NCI-H524 (cell line): ENCODE data around the gene NBEAL1.
A peak's percentile ranks its signal among the peaks of the same experiment; 100 is the strongest.
"Not testable (repeated sequence)": the region's sequence is repeated elsewhere in the genome, so short reads cannot be mapped to it uniquely, and the experiment has no call there.

Source experiments
- DNase-seq, 2 experiments: peaks; one replicate each; lab custom pipeline; 2025; lab: John Stamatoyannopoulos, UW

Gene NBEAL1

DNA sequence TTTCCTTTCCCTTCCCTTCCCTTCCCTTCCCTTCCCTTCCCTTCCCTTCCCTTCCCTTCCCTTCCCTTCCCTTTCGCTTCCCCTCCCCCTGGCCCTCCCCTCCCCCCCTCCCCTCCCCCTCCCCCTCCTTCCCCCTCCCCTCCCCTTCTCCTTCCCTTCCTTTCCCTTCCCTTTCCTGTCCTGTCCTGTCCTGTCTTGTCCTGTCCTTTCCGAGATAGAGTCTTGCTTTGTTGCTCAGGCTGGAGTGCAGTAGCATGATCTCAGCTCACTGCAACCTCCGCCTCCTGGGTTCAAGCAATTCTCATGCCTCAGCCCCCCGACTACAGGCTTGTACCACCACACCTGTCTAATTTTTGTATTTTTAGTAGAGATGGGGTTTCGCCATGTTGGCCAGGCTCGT is 24.5 kb downstream of the NBEAL1 start:
- not testable (repeated sequence) for DNase-seq

- no peak for DNase-seq
These were observed 26.4 kb downstream of the NBEAL1 start for GRCh38 chr2:203040966-203041521.

GRCh38 chr2:203042178-203042577 is 27.5 kb downstream of the NBEAL1 start:
- no peak for DNase-seq

- DNase-seq: no peak
These were observed 28.6 kb downstream of the NBEAL1 start for GRCh38 chr2:203043226-203043625.

GRCh38 chr2:203045867-203046266 is 31.2 kb downstream of the NBEAL1 start:
- DNase-seq: no peak

DNA sequence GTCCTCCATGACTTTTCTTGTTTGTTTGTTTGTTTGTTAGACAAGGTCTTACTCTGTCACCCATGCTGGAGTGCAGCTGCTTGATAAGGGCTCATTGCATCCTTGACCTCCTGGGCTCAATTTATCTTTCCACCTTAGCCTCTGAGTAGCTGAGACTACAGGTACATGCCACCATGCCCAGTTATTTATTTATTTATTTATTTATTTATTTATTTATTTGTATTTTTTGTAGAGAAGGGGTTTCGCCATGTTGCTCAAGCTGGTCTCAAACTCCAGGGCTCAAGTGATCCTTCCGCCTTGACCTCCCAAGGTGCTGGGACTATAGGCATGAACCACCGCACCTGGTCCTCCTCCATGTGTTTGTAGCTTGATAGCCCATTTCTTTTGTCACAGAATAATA is 37.9 kb downstream of the NBEAL1 start:
- no peak for DNase-seq

DNA sequence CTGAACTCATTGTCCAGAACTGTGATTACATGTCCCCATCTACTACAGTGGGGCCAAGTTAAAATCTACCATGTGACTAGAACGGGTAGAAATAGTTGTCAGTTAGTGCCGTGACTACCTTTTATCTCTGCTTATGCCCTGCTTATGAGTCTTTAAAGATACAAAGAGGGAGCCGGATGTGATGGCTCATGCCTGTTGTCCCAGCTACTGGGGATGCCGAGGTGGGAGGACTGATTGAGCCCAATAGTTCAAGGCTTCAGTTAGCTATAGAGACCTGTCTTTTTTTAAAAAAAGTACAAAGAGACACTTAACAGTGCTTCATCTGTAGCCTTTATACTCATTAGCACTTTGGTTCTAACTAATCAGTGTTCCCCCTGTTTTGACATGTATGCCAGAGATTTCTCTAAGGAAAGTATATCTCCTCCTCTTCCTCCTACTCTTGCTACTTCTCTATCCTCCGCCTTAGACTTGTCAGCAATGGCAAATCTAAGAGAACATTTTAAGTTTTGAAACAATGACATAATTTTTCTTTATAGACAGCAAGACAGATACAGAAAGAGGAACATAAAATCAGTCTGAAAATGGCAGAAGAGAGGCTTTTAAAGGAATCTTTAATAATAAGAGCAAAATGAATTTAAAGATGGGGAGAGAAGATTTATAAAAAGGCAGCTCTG is 45.0 kb downstream of the NBEAL1 start:
- DNase-seq: no peak

DNA sequence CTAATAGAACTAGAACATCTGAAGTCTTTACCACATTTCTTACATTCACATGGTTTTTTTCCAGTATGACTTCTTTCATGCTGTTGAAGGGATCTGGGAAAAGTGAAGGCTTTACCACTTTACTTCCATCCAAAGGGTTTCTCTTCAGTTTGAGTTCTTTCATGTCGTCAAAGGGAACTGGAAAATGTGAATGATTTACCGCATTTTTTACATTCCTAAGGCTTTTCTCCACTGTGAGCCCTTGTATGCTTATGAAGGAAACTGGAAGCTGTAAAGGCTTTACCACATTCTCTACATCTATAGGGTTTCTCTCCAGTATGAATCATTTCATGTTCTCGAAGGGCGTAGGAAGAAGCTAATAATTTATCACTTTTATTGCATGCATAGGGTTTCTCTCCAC is 46.7 kb downstream of the NBEAL1 start:
- DNase-seq: no peak

DNA sequence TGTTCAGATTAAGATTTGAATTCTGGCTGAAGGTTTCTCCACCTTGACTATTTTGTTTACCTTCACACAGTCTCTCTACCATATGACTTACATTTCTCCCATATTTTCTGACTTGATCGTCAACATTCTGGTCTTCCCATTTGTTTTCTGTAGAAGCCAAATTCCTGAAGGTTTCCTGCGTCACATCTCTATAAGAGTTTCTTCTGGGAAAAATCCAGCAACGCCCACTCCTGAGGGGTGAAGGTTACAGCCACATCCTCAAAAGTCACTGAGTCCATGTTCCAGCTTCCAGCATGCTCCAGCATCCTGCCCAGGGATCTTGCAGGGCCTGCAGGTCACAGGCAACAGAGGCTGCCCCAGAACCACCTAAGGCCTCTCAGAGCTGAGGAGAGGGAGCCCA is 47.5 kb downstream of the NBEAL1 start:
- DNase-seq: no peak

DNA sequence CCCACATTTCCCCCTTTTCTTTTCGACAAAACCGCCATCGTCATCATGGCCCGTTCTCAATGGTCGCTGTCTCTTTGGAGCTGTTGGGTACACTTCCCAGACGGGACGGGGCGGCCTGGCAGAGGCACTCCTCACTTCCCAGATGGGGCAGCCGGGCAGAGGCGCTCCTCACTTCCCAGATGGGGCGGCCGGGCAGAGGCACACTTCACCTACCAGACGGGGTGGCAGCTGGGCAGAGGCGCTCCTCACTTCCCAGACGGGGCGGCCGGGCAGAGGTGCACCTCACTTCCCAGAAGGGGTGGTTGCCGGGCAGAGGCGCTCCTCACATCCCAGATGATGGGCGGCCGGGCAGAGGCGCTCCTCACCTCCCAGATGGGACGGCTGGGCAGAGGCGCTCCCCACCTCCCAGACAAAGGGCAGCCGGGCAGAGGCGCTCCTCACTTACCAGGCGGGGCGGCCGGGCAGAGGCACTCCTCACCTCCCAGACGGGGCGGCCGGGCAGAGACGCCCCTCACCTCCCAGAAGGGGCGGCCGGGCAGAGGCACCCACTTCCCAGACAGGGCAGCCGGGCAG is 51.9 kb downstream of the NBEAL1 start:
- DNase-seq: not testable (repeated sequence)

GRCh38 chr2:203070701-203071100 is 56.0 kb downstream of the NBEAL1 start:
- DNase-seq: no peak

GRCh38 chr2:203071148-203071547 is 56.5 kb downstream of the NBEAL1 start:
- DNase-seq: no peak

DNA sequence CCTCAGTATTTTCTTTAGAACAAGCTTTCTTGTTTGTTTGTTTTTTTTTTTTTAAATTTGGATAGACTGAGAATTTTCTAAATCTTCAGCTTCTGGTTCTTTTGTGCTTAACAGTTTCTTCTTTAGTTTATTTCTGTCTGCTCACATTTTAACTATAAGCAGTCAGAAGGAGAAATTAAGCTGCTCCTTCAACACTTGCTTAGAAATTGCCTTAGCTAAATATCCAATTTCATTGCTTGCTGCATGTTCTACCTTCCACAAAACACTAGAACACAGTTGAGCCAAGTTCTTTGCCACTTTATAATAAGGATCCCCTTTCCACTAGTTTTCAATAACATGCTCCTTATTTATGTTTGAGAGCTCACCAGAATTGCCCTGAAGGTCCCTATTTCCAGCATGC is 57.7 kb downstream of the NBEAL1 start:
- no peak for DNase-seq

DNA sequence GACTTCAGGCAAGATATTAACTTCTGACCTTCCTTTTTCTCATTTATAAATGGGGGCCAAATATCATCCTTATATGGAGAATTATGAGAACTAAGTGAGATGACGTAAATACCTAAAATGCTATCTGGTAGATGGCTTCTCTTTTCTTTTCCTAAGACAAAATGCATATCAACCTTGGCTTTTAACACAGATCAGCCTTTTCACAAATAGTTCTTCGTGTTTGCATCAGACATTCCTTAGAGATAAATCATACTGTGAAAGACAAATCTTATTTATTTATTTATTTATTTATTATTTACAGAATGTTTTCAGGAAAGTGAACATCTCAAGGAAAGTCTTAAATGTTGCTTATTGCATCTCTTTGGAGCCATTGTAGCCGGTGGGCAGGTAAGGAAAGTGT is 62.8 kb downstream of the NBEAL1 start:
- no peak for DNase-seq

- DNase-seq: no peak
These were observed 65.9 kb downstream of the NBEAL1 start for GRCh38 chr2:203080447-203081045.

- DNase-seq: no peak
These were observed 68.7 kb downstream of the NBEAL1 start for GRCh38 chr2:203083328-203083727.

DNA sequence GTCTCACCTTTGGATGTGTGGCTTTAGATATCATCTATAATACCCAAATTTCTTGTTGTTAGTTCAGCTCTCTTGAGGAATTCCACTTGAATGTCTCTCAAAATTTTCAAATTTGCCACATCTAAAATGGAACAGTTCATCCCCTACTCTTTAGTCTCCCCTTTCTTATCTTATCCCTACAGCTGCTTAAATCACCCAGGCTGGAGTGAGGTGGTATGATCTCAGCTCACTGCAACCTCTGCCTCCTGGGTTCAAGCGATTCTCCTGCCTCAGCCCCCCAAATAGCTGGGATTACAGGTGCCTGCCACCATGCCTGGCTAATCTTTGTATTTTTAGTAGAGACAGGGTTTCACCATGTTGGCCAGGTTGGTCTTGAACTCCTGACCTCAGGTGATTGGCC is 71.7 kb downstream of the NBEAL1 start:
- not testable (repeated sequence) for DNase-seq

- not testable (repeated sequence) for DNase-seq
These were observed 76.0 kb downstream of the NBEAL1 start for GRCh38 chr2:203090721-203091120.

DNA sequence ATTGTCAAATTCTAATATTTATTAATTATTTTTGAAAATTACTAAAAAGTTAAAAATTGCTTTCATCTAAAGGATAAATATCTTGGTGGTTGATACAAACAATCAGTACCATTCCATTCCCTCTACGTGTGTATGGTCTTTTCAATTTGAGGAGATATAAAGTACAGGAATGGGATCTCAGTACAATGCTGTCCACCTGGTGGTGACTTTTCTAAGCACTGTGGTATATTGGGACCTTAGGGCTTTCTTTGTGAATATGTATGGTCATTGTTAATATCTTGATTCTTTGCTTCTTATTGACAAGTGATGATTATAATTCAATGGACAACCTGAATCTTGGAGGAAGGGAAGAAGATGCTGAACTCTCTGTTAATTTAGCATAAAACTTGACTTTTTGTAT is 83.1 kb downstream of the NBEAL1 start:
- peak in 1 of 2 experiments; percentile 16 for DNase-seq

- not testable (repeated sequence) for DNase-seq
These were observed 87.7 kb downstream of the NBEAL1 start for GRCh38 chr2:203102357-203102756.

DNA sequence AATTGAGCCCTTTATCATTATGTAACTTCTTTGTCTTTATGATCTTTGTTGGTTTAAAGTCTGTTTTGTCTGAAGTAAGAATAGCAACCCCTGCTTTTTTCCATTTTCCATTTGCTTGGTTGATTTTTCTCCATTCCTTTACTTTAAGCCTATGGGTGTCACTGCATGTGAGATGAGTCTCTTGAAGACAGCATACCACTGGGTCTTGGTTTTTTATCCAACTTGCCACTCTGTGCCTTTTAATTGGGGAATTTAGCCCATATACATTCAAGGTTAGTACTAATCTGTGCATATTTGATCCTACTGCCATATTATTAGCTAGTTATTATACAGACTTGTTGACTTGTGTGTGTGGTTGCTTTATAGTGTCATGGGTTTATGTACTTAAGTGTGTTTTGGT is 89.6 kb downstream of the NBEAL1 start:
- no peak for DNase-seq

GRCh38 chr2:203105996-203106395 is 91.3 kb downstream of the NBEAL1 start:
- no peak for DNase-seq

- DNase-seq: not testable (repeated sequence)
These were observed 95.8 kb downstream of the NBEAL1 start for GRCh38 chr2:203110496-203110895.
